Epidermal melanocyte (primary cell): ENCODE measurements around the gene TMEM40.
"Not testable (repeated sequence)": the region's sequence is repeated elsewhere in the genome, so short reads cannot be mapped to it uniquely, and the experiment has no call there.

Experiments
- DNase-seq: peaks from one replicate; pipeline ENCODE4 v3.0.0; 2011; ENCODE audit warnings: low spot score; ENCODE audit not compliant: insufficient read length

Gene TMEM40

DNA sequence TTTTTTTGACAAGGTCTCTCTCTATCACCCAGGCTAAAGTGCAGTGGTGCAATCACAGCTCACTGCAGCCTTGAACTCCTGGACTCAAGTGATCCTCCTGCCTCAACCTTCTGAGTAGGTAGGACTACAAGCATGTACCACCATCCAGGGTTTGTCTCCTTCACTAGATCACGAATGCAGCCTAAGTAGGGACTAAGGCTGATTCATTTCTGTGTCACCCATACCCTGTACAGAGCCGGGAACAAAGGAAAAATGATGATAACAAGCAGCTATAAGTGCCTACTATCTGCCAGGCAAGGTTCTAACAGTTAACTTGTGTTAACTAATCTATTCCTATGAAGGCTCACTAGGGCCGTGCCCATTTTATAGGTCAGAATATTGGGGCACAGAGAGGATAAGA, 7.0 kb downstream of the TMEM40 start:
- no peak for DNase-seq

DNA sequence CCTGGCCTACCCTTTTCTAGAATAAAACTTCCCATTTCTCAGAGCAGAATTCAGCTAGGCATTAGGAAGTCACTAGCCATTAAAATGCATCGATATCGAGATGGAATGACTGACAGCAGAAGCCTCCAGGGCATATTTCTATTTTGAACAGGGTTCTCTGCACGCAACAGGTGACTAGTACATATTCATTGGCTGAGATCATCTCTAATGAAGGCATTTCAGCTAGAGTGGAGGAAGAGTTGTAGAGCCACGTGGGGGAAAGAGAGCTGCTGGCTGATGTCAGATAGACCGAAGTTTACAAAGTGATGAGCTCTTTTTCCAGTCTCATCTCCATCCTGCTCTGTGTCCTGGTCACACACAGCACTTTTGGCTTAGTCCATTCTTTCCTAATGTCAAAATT, 7.5 kb downstream of the TMEM40 start:
- DNase-seq, result no peak

DNA sequence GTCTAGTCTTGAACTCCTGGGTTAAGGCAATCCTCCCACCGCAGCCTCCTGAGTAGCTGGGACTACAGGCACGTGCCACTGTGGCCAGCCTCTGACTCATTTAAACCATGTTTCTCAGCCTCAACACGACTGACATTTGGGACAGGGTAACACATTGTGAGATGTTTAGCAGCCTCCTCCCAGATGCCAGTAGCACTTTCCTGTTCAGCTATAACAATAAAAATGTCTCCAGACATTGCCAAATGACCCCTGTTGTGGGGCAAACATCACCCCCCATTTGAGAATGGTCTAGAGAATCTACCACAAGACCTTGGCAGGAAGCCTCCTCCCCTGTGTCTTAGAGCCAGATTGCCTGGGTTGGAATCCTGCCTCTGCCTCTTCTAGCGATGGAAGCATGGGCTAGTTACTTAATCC, 8.4 kb downstream of the TMEM40 start:
- DNase-seq, result no peak

DNA sequence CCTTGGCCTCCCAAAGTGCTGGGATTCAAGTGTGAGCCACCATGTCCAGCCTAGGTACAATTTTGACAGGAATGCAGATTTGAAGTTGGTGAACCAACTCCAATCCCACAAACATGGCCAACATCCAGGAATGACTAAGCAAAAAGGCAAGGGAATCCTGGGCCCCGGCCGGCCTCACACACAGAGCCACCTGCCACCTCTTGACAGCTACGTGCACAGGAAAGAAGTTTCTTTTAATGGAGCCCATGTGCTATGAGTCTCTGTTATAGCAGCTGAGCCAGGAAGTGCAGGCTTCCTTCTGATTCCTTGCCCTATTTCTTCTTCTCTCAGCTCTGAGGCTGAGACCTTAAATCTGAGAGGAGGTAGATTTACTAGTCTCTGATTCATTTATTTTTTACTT, 8.8 kb downstream of the TMEM40 start:
- DNase-seq, result no peak

DNA sequence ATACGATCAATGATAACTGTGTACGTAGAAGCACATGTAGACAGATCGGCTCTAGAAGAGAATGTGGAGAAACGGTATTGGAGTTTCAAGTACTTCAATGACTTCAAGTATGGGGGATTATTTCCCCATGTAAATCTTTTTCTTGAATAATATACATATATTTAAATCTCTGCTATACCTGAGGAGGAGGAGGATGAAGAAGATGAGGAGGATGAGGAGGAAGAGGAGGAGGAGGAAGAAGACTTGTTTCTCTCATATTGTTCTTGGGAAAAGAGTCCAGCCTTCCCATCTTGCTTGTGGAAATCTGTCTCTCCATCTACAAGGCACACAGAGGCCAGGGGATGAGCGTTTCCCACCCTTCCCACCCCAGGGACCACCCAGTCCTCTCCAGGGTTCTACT, 10.6 kb downstream of the TMEM40 start:
- no peak for DNase-seq

DNA sequence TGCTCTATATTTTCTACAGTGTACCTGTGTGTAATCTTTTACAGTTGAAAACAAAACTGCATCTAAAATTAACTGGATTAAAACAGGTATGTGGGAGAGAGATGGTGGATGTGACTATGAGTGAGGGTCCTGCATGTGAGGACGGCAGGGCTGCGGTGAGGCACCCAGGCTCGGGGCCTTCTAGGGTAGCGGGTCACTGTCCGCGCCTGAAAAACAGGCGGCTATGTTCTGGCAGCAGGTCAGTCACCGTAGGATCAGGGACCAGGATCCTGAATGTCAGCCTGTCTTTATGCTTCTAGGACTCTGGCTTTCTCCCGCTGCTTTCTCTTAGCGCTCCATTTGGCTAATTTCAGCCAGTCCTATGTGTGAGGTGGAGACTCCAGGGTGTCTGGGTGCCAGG, 12.6 kb downstream of the TMEM40 start:
- DNase-seq, result no peak

DNA sequence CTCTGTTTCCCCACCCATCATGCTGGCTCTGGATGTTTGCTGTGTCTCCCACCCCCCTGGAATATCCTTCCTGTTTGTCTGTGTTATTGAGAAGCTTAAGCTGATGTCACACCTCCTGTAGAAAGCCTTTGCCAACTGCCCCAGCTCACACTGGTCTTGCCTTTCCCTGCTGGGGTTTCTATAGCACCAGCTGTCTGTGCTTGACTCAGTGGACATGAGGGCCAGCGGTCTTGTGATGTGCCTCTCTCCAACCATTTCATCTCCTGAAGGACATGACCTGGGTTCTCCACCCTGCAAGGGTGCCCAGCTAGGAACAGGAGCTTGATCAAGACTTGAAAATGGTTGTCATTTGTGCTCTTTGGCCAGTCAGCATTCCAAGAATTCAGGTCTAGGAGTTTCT, 14.7 kb downstream of the TMEM40 start:
- no peak for DNase-seq

DNA sequence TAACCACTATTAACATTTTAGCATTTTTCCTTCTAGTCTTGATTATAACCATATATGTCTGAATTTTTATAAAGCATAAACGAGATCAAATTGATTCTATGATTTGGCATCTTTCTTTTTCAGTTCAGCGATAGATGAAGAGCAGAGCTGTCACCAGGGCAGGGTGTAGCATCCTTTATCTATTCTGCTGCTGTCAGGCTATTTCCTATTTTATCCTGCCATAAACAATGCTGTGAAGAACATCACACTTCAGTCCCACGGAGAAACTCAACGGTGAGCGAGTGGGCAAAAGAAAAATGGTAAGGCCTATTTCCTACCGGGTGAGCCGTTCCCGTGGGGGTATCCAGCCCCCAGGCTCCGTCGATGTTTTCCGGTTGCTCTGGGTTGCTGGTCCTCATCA, 15.5 kb downstream of the TMEM40 start:
- DNase-seq, result no peak

DNA sequence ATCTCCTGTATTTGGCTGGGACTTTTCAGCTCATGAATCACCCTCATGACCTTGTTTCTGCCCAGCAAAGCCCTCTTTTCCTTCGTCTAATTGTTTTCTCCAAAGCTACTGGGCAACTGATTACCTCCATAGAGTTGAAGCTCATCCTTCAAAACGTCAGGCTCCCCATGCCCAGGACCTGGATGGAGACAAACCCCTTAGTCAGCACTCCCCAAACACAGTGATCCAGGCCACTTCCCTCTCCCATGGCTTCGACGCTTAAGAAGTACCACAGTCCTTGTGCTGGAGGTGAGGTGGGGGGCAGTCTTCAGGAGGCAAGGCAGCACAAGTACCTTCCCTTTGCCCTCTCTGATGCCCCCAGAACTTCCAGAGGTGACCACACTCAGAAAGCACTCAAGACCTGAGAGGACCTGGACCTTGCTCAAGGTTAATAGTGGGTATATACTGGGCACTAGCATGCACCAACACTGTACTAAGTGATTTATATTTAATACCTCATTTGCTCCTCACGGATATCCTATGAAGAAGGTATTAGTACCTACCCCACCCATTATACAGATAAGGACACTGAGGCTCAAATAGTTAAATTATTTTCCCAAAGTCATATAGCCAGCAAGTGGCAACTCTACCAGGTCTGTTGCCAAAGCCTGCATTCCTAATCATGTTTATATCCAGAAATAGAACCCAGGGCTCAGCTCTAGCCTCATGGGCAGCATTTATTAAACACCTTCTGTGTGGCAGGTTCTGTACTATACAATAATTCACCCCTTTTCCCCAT, 16.5 kb downstream of the TMEM40 start:
- DNase-seq, result no peak

DNA sequence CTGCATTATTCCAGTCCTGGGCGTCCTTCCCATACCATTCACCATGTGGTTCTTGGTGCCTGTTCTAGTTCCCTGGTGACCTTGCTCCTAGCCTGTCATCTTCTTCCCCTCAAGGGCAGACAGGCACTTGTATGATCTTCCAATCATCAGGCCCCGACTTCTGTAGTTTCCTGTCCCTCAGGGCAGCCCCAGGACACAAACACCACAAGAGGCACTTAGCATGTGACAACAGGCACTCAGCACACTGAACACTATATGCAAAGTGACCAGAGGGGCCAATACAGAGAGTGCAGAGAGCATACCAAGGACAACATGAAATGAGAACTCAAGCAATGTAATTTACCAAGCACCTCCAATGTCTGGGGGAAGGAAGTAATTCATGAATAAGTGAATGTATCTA, 17.9 kb downstream of the TMEM40 start:
- no peak for DNase-seq

DNA sequence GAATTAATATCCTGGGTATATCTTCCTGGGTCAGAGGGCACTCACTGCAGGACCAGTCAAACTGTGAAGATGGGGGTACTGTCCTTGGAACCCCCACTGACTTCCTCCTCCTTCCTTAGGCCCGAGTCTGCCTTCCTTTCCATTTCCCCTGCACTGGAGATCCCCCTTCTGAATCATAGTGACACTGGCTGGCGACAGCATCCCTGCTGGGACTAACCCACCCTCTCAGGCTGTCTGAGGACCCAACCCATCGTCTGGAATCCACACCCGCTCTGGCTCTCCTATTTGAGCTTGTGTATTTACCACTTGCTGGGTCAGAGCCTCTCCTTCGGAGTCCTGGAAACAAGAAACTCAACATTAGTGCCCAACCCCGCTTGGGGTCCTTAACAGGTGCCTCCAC, 21.2 kb downstream of the TMEM40 start:
- no peak for DNase-seq

DNA sequence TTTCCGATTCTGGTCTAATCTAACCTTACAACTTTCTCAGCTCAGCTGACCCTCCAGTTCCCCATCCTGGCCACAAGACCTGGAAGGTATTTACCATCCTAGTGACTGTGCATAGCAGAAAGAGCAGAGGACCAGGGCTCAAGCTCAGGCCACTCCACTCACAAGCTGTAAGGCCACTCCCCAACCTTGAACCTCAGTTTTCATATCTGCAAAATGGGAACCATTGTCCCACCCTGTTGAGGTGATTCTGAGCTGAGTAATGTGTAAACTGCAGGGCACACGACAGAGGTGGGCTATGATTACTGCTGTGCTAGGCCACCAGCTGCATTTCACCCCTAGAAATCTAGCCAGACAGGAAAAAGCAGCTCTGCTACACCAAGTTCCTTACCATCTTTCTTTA, 21.7 kb downstream of the TMEM40 start:
- DNase-seq, result no peak

DNA sequence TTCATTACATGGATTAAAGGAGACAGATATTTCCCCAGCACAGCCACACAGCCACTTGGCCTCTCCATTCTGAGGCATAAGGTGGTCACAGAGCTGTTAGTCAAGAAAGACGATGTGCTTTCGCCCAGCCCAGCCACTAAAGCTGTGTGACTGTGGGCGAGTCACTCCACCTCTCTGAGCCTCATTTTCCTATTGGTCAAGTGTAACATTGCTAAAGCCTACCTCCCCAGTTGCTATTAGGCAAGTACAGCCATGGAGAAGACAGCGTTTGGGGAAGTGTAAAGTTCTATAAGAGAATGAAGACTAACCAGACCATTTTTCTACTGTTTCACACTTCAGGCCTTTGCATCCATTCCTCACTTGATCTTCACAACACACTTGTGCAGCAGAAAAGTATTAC, 24.1 kb downstream of the TMEM40 start:
- DNase-seq, result no peak

DNA sequence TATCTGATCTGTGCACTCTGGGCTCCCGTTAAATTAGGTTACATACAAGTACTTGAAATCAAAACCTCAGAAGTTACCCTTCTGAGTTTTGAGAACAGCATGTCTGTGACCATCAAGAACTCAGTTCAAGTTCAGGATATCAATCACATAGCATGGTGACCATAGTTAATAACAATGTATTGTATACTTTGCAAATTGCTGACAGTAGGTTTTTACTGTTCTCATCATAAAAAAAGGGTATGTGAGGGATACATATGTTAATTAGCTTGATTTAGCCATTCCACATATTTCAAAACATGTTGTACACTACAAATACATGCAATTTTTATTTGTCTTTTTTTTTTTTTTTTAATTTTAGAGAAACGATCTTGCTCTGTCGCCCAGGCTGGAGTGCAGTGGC, 25.5 kb downstream of the TMEM40 start:
- no peak for DNase-seq

DNA sequence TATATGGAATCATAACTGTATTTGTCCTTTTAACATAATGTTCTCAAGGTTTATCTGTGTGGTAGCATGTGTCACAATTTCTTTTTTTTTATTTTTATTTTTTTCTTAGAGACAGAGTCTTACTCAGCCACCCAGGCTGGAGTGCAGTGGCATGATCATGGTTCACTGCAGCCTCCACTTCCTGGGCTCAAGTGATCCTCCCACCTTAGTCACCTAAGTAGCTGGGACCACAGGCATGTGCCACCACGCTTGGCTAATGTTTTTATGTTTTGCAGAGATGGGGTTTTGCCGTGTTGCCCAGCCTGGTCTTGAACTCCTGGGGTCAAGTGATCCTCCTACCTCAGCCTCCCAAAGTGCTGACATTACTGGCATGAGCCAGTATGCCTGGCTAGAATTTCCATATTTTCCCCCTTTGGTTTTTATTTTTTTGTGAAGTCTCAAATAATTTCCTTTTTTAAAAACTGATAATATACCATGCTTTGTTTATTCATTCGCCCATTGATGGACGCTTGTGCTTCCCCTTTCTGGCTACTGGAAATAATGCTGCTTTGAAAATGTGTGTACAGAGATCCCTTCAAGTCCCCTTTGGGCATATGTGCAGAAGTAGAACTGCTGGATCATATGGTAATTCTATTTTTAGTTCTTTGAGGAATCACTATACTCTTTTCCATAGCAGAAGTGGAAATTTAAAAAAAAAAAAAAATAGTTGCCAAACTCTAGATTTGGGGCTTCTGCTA, 28.4 kb downstream of the TMEM40 start:
- DNase-seq, result no peak

DNA sequence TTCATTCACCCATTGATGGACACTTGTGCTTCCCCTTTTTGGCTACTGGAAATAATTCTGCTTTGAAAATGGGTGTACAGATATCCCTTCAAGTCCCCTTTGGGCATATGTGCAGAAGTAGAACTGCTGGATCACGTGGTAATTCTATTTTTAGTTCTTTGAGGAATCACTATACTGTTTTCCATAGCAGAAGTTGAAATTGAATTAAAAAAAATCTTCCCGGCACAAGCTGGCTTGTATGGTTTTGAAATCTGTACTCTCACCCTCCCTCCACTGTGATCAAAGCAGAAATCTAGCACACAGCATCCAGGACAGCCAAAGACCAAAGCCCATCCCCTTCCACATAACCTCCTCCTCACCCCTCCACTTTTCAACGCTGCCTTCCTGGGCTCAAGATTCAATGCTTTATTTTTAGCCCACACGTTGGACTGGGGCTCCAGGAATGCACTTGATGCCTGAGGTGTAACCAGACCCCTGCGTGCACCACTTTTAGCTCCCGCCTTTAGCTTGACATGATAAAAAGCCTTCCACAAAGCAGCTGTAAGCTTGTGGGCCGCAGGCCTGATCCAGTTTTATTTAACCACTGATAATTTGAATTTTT, 29.9 kb downstream of the TMEM40 start:
- no peak for DNase-seq

DNA sequence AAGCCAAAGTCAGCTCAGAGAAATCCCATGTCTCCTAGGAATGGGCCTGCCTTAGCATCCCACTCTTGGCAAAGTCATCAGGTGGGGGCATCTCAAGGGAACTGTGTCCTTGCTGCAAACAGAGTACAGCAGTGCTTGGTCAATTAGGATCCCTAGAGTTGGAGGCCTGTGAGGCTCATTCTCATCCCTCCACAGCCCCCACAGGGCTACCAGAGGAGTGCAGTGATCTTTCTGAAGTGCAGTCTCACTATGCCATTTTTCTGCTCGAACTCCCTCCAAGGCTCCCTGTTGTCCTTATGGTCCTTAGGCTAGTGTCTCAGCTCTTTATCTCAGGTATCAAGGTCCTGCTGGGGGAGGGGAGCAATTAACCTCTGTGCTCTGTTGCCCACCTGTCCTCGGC, 31.1 kb downstream of the TMEM40 start:
- no peak for DNase-seq

DNA sequence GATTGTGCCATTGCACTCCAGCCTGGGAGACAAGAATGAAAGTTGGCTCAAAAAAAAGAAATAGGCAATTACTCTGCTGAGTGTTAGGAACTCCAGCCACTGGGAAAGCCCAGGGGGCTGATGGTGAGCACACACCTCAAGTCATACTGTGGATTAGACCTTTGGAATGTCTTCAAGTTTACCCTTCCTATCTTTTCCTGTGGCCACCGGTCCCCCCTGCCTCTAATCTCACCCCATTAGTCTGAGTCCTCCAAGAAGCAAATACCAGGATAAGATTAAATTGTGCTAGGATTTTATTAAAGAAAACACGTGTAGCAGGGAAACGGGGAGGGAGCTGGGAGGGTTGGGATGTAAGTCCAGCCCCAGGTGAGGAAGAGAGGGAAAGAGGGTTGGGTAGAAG, 31.6 kb downstream of the TMEM40 start:
- DNase-seq, result no peak

DNA sequence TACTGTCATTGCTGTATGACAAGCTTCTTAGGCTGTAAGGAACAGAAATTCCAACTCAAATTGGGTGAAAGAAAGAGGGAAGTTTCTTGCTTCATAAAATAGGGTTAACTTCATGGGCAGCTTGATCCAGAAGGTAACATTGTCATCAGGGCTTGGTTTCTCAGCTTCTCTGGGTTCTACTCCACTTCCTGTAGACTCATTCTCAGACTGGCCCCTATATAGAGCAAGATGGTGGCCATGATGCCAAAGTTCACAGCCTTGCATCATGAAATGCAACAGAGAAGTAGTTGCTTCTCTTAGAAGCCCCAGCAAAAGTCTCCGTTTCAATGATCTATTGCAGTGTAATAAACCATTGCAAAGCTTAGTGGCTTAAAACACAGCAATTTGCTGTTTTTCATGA, 33.6 kb downstream of the TMEM40 start:
- DNase-seq, result no peak

DNA sequence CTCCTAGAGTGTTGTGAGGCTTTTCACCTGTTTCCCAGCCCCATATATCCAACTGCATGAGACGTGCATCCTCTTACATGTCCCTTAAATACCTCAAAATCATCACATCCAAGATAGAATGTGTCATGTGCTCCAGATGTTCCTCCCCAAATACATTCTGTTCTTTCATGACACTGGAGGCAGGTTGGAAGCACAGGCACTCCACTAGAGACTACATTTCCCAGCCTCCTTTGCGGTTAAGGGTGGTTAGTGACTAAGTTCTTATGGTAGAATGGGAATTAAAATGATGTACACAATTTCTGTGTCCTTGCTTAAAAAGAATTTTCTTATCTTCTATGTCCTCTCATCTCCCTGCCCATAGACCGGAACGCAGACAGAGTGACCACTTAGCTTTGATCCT, 34.3 kb downstream of the TMEM40 start:
- DNase-seq, result no peak

DNA sequence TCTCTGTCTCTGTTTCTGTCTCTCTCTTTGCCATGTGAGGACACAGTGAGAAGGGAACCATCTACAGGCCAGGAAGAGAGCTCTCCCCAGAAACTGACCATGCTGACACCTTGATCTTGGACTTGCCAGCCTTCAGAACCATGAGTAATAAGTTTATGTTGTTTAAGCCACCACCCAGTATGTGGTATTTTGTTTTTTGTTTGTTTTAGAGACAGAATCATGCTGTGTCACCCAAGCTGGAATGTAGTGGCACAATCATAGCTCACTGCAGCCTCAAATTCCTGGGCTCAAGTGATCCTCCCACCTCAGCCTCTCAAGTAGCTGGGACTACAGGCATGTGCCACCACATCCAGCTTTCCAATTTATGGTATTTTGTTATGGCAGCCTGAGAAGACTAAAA, 35.7 kb downstream of the TMEM40 start:
- not testable (repeated sequence) for DNase-seq

DNA sequence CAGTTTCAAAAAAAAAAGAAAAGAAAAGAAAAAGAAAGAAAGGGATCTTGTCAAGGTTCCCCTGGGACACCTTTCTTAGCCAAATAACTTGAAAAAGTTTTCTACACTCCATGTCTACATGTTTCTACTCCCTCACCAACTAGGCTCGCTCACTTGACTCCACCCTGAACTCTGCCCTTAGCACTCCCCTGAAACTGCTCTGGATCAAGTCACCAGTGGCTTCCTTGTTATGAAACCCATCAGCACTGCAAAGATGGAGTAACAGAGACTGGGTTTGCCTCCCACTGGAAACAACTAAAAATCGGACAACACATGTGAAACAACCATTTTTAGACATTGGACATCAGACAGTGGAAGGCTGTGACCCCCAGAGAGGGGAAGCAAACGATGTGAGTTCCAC, 36.8 kb downstream of the TMEM40 start:
- no peak for DNase-seq
